DOHH2 (cell line): ENCODE results near the gene UBE2R2.
"Not testable (repeated sequence)": the region's sequence is repeated elsewhere in the genome, so short reads cannot be mapped to it uniquely, and the experiment has no call there.

Experiments used
- H3F3A ChIP-seq: fragments of 200-600 bp; sonication (generic), shearing (Covaris generic); 2 replicates; pipeline ENCODE4 v1.6.0; 2016; ENCODE audit warnings: antibody characterized with exemption, mild to moderate bottlenecking; ENCODE audit not compliant: control insufficient read depth, insufficient read depth
- H3K27ac ChIP-seq: fragments of 200-600 bp; sonication (generic); 2 replicates; pipeline ENCODE4 v1.5.1; 2014; ENCODE audit warnings: low read depth, mild to moderate bottlenecking, low read length, moderate library complexity
- H3K27me3 ChIP-seq: fragments of 200-600 bp; sonication (generic); 2 replicates; pipeline ENCODE4 v1.6.1; 2014; ENCODE audit warnings: mild to moderate bottlenecking, low read length, mixed read lengths; ENCODE audit not compliant: control insufficient read depth
- H3K36me3 ChIP-seq: fragments of 200-600 bp; sonication (generic); 2 replicates; pipeline ENCODE4 v1.6.1; 2014; ENCODE audit warnings: mild to moderate bottlenecking, low read length, moderate library complexity, mixed read lengths; ENCODE audit not compliant: control insufficient read depth
- H3K4me1 ChIP-seq: fragments of 200-600 bp; sonication (generic); 2 replicates; pipeline ENCODE4 v1.6.1; 2014; ENCODE audit warnings: mild to moderate bottlenecking, low read length, mixed read lengths; ENCODE audit not compliant: control insufficient read depth
- H3K4me2 ChIP-seq: fragments of 200-600 bp; sonication (generic); 2 replicates; pipeline ENCODE4 v1.6.0; 2014; ENCODE audit warnings: mild to moderate bottlenecking, low read length, moderate library complexity
- H3K4me3 ChIP-seq: fragments of 200-600 bp; sonication (generic); 2 replicates; pipeline ENCODE4 v1.5.1; 2014; ENCODE audit warnings: mild to moderate bottlenecking, low read length, mixed read lengths
- H3K79me2 ChIP-seq: fragments of 200-600 bp; sonication (generic); 2 replicates; pipeline ENCODE4 v1.6.1; 2014; ENCODE audit warnings: mild to moderate bottlenecking, low read length, mixed read lengths; ENCODE audit not compliant: control insufficient read depth
- H3K9me2 ChIP-seq: fragments of 200-600 bp; sonication (generic); replicated peaks from 2 replicates; pipeline ENCODE4 v1.6.1; 2014; ENCODE audit warnings: mild to moderate bottlenecking, low read length, mixed read lengths; ENCODE audit not compliant: control insufficient read depth
- H3K9me3 ChIP-seq: fragments of 200-600 bp; sonication (generic); 2 replicates; pipeline ENCODE4 v1.6.1; 2014; ENCODE audit warnings: antibody characterized with exemption, low read length, mixed read lengths; ENCODE audit not compliant: control insufficient read depth, insufficient read depth
- H4K20me1 ChIP-seq: fragments of 200-600 bp; sonication (generic); 2 replicates; pipeline ENCODE4 v1.6.0; 2014; ENCODE audit warnings: low read depth, mild to moderate bottlenecking, antibody characterized with exemption, low read length, moderate library complexity; ENCODE audit not compliant: control insufficient read depth, insufficient read depth
- CTCF ChIP-seq: fragments of 200-600 bp; sonication (generic); IDR thresholded peaks from one replicate; pipeline ENCODE4 v1.5.1; 2014; ENCODE audit warnings: antibody characterized with exemption, mild to moderate bottlenecking, low read depth, low read length; ENCODE audit not compliant: poor library complexity, severe bottlenecking
- EZH2phosphoT487 ChIP-seq: fragments of 200-600 bp; sonication (generic); IDR thresholded peaks from 2 replicates; pipeline ENCODE4 v1.6.1; 2017; ENCODE audit warnings: borderline replicate concordance, mild to moderate bottlenecking, antibody characterized with exemption, low read length, moderate library complexity, mixed read lengths

The UBE2R2 gene, protein sequence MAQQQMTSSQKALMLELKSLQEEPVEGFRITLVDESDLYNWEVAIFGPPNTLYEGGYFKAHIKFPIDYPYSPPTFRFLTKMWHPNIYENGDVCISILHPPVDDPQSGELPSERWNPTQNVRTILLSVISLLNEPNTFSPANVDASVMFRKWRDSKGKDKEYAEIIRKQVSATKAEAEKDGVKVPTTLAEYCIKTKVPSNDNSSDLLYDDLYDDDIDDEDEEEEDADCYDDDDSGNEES

GRCh38 chr9:33816327-33817252 lies at the start of gene UBE2R2:
Gene UBE2R2, plus strand, starts transcription at chr9:33817160. Its CDS starts 598 bp downstream, at chr9:33817758.
- Histone ChIP-seq H3K27ac (peak within 1 kb of the TSS; percentile 96), H3K27me3 (no peaks in the 10 kb centered on the region), H3K79me2 (peaks cover 68% of the 10 kb centered on the region), H3K9me2 (no peaks in the 10 kb centered on the region), H3K4me2 (peak within 1 kb of the TSS; percentile 97), H3F3A (peaks cover 17% of the 10 kb centered on the region), H3K36me3 (peaks cover 36% of the 10 kb centered on the region), H3K9me3 (no peaks in the 10 kb centered on the region), H4K20me1 (peaks cover 22% of the 10 kb centered on the region; the same call in 1 of the 2 replicates), H3K4me3 (peak within 1 kb of the TSS; percentile 89), H3K4me1 (peaks cover 66% of the 10 kb centered on the region)
- TF ChIP-seq CTCF (no peak), EZH2phosphoT487 (no peak)

GRCh38 chr9:33770156-33770880 lies 46.6 kb upstream of the UBE2R2 start:
- H3K27ac ChIP-seq, H3K27me3 ChIP-seq, H3K79me2 ChIP-seq, H3K9me2 ChIP-seq, H3K9me3 ChIP-seq, H3K4me3 ChIP-seq, H4K20me1 ChIP-seq, H3K4me1 ChIP-seq, H3K36me3 ChIP-seq, H3K4me2 ChIP-seq, H3F3A ChIP-seq: not testable (repeated sequence)

DNA sequence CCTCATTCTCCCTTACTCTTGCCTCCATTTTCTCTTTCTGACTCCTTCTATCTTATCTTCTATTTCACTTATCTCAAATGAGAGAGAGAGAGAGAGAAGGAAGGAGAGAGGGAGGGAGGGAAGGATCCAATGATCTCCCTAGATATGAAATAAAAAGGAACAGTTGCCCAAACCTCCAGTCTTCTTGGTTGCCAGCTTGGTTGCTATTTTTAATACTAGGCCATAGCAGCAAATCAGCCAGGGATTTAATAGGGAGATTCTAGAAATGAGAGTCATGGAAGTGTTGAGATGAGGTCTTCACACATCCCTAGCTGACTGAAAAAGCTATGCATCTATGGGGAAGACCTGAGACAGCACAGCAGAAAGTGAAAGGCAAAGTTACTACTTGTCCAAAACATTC lies 43.8 kb upstream of the UBE2R2 start:
- H3K27me3 ChIP-seq, H3K9me2 ChIP-seq, H3K4me2 ChIP-seq, H3K4me3 ChIP-seq, H3F3A ChIP-seq, H3K9me3 ChIP-seq, H3K79me2 ChIP-seq, H3K27ac ChIP-seq, H4K20me1 ChIP-seq, H3K36me3 ChIP-seq: not testable (repeated sequence)
- peaks cover 10% of the 10 kb centered on the region for H3K4me1 ChIP-seq

- not testable (repeated sequence) for H3K9me3 ChIP-seq, H3K9me2 ChIP-seq, H3K4me2 ChIP-seq, H3K27ac ChIP-seq, H3K36me3 ChIP-seq, H3K27me3 ChIP-seq, H3K4me3 ChIP-seq, H3K79me2 ChIP-seq, H4K20me1 ChIP-seq, H3F3A ChIP-seq
- peaks cover 19% of the 10 kb centered on the region for H3K4me1 ChIP-seq
Observed at GRCh38 chr9:33774074-33774659, 42.8 kb upstream of the UBE2R2 start.
